OCI-LY1 (cell line): ENCODE data around the gene C10orf53.

Experiments used
- H2AFZ ChIP-seq: fragments of 200-600 bp; sonication (generic), shearing (Covaris generic); 2 replicates; pipeline ENCODE4 v1.6.0; 2014; ENCODE audit warnings: antibody characterized with exemption, mild to moderate bottlenecking, low read length
- H3F3A ChIP-seq: fragments of 200-600 bp; sonication (generic), shearing (Covaris generic); 2 replicates; pipeline ENCODE4 v1.6.0; 2014; ENCODE audit warnings: mild to moderate bottlenecking, antibody characterized with exemption, low read length, moderate library complexity; ENCODE audit not compliant: insufficient read depth
- H3K27ac ChIP-seq: fragments of 200-600 bp; sonication (generic); 2 replicates; pipeline ENCODE4 v1.5.1; 2014; ENCODE audit warnings: low read length, mixed run types, mild to moderate bottlenecking, low read depth; ENCODE audit not compliant: poor library complexity, severe bottlenecking
- H3K27me3 ChIP-seq: fragments of 200-600 bp; sonication (generic); 2 replicates; pipeline ENCODE4 v1.6.0; 2014; ENCODE audit warnings: antibody characterized with exemption, mild to moderate bottlenecking, low read length, moderate library complexity; ENCODE audit not compliant: insufficient read depth
- H3K36me3 ChIP-seq: fragments of 200-600 bp; sonication (generic); 2 replicates; pipeline ENCODE4 v1.6.1; 2014; ENCODE audit warnings: mild to moderate bottlenecking, antibody characterized with exemption, low read length, moderate library complexity, mixed read lengths; ENCODE audit not compliant: insufficient read depth
- H3K4me1 ChIP-seq: fragments of 200-600 bp; sonication (generic); 2 replicates; pipeline ENCODE4 v1.5.1; 2014; ENCODE audit warnings: mild to moderate bottlenecking, low read length, moderate library complexity; ENCODE audit not compliant: insufficient read depth, severe bottlenecking
- H3K4me2 ChIP-seq: fragments of 200-600 bp; sonication (generic), shearing (Covaris generic); 2 replicates; pipeline ENCODE4 v1.6.1; 2014; ENCODE audit warnings: low read length
- H3K4me3 ChIP-seq: fragments of 200-600 bp; sonication (generic); 2 replicates; pipeline ENCODE4 v1.5.1; 2014; ENCODE audit warnings: low read length, low read depth, mild to moderate bottlenecking, mixed read lengths; ENCODE audit not compliant: poor library complexity, severe bottlenecking
- H3K79me2 ChIP-seq: fragments of 200-600 bp; shearing (Covaris generic); 2 replicates; pipeline ENCODE4 v1.6.1; 2016; ENCODE audit warnings: mixed run types, low read length, mixed read lengths; ENCODE audit not compliant: insufficient read depth
- H3K9ac ChIP-seq: fragments of 200-600 bp; sonication (generic), shearing (Covaris generic); 2 replicates; pipeline ENCODE4 v1.6.1; 2014; ENCODE audit warnings: mild to moderate bottlenecking, low read length, mixed read lengths
- H3K9me2 ChIP-seq: fragments of 200-600 bp; sonication (generic), shearing (Covaris generic); 2 replicates; pipeline ENCODE4 v1.6.1; 2014; ENCODE audit warnings: low read depth, mild to moderate bottlenecking, low read length, mixed read lengths
- H3K9me3 ChIP-seq: fragments of 200-600 bp; shearing (Covaris generic); 2 replicates; pipeline ENCODE4 v1.6.1; 2014; ENCODE audit warnings: low read length, mixed read lengths
- H4K20me1 ChIP-seq: fragments of 200-600 bp; sonication (generic), shearing (Covaris generic); 2 replicates; pipeline ENCODE4 v1.6.0; 2016; ENCODE audit warnings: mild to moderate bottlenecking, low read length; ENCODE audit not compliant: insufficient read depth
- CTCF ChIP-seq: fragments of 200-600 bp; sonication (generic), shearing (Covaris generic); IDR thresholded peaks from 2 replicates; pipeline ENCODE4 v1.5.1; 2017; ENCODE audit warnings: mild to moderate bottlenecking, antibody characterized with exemption, low read length, moderate library complexity, mixed read lengths
- EZH2 ChIP-seq: fragments of 200-600 bp; sonication (generic), shearing (Covaris generic); IDR thresholded peaks from 2 replicates; pipeline ENCODE4 v1.8.0; 2017; ENCODE audit warnings: borderline replicate concordance, mixed run types, mild to moderate bottlenecking, antibody characterized with exemption, low read length, moderate library complexity, mixed read lengths

The C10orf53 gene

DNA sequence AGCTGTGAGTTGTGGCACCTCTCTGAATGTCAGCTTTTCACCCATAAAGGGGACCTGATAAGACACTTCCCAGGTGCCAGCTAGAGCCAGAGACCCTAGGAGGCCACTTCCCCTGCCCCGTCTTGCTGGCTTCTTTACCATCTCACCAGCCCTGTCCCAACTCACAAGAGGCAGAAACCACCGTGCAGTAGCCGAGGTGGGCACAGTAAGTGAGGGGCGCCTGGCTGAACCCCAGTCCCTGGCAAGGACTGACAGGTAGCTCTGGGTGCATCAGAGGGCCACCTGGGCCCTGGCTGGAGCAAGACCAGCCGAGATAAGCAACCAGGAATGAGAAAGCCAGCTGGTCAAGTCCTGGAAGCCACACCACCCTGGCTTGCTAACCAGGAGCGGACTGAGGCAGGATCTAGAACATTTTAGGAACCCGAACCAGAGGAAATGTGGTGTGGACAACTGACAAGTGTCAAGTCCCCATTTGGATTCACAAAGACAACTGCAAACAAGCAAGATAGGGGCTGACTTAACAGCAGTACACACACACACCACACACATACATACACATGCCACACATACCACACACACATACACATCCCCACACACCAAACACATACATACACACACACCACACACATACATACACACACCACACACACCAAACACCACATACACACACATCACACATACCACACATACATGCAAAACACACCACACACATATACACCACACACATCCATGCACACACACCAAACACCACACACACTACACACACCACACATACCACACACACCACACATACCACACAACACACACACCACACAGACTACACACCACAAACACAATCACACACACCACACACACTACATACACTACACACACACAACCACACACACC is 61.9 kb downstream of the C10orf53 start:
- Histone ChIP-seq H2AFZ (no peak overlapping the region), H3K36me3 (no peaks in the 10 kb centered on the region), H3K27ac (no peak overlapping the region), H3K9me2 (no peaks in the 10 kb centered on the region), H3K4me1 (no peaks in the 10 kb centered on the region), H3K27me3 (no peaks in the 10 kb centered on the region), H3K4me2 (no peak overlapping the region), H3K9me3 (no peaks in the 10 kb centered on the region), H3F3A (no peaks in the 10 kb centered on the region), H3K79me2 (no peaks in the 10 kb centered on the region), H3K4me3 (no peak overlapping the region), H4K20me1 (no peaks in the 10 kb centered on the region), H3K9ac (no peak overlapping the region)
- no peak for TF ChIP-seq CTCF
- no peak for TF ChIP-seq EZH2

GRCh38 chr10:49742683-49743463 is 63.4 kb downstream of the C10orf53 start:
- Histone ChIP-seq H3K36me3 (no peaks in the 10 kb centered on the region), H3K9me3 (no peaks in the 10 kb centered on the region), H3K27ac (no peak overlapping the region), H3K4me2 (no peak overlapping the region), H3K27me3 (no peaks in the 10 kb centered on the region), H3K4me1 (no peaks in the 10 kb centered on the region), H3K79me2 (no peaks in the 10 kb centered on the region), H3F3A (no peaks in the 10 kb centered on the region), H3K9ac (no peak overlapping the region), H3K9me2 (no peaks in the 10 kb centered on the region), H2AFZ (no peak overlapping the region), H4K20me1 (no peaks in the 10 kb centered on the region), H3K4me3 (no peak overlapping the region)
- TF ChIP-seq EZH2 (no peak), CTCF (no peak)

- Histone ChIP-seq H3K9ac (no peak overlapping the region), H3K9me3 (no peaks in the 10 kb centered on the region), H4K20me1 (no peaks in the 10 kb centered on the region), H3K9me2 (no peaks in the 10 kb centered on the region), H3K27ac (no peak overlapping the region), H3K4me2 (no peak overlapping the region), H3K27me3 (no peaks in the 10 kb centered on the region), H3K79me2 (no peaks in the 10 kb centered on the region), H3F3A (no peaks in the 10 kb centered on the region), H3K4me1 (no peaks in the 10 kb centered on the region), H2AFZ (no peak overlapping the region), H3K36me3 (no peaks in the 10 kb centered on the region), H3K4me3 (no peak overlapping the region)
- TF ChIP-seq EZH2 (no peak), CTCF (no peak)
These were observed 64.1 kb downstream of the C10orf53 start for GRCh38 chr10:49743464-49744075.
